ENCODE results near the gene TMEM79. TPM values are rescaled to one million over a fixed set of nuclear protein-coding genes. Genes with fewer than 3 reads are reported as not detected.

Gene TMEM79
- total and polyA plus RNA-seq, 3 donors from 2014 or later, result 4.6 to 5.3 (median 5.3) TPM

DNA sequence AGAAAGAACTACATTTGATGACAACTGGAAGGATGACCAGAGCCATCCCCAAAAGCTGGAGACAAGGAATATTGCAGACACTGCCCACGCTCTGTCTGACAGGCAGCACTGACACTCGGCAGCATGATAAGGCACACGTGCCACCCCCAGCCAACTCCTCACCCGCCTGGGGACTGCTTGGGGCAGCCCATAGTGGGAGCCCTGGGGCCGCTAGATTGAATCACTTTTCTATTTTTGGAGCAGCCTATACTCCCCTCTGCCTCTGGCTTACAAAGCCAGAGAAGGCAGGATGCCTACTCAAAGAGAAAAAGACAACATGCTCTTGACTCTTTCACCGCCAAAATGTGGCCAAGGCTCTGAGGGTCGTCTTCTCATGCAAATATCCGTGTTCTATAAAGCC lies 2.8 kb upstream of the TMEM79 start:
- Histone ChIP-seq H3K4me3 (peak overlapping the region in 1 of 2 donors; percentile 88), H3K4me1 (peaks cover 20% of the 10 kb centered on the region), H3K27me3 (no peaks in the 10 kb centered on the region), H3K9me3 (no peaks in the 10 kb centered on the region), H3K27ac (no peak overlapping the region), H3K36me3 (ENCODE audit: low read depth, missing control alignments) (no peaks in the 10 kb centered on the region)
- intact Hi-C loops (cut with DNase I; ENCODE audit: low total_unique reads), result no loop called here
- TF ChIP-seq, protein P1, sequence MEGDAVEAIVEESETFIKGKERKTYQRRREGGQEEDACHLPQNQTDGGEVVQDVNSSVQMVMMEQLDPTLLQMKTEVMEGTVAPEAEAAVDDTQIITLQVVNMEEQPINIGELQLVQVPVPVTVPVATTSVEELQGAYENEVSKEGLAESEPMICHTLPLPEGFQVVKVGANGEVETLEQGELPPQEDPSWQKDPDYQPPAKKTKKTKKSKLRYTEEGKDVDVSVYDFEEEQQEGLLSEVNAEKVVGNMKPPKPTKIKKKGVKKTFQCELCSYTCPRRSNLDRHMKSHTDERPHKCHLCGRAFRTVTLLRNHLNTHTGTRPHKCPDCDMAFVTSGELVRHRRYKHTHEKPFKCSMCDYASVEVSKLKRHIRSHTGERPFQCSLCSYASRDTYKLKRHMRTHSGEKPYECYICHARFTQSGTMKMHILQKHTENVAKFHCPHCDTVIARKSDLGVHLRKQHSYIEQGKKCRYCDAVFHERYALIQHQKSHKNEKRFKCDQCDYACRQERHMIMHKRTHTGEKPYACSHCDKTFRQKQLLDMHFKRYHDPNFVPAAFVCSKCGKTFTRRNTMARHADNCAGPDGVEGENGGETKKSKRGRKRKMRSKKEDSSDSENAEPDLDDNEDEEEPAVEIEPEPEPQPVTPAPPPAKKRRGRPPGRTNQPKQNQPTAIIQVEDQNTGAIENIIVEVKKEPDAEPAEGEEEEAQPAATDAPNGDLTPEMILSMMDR (IDR thresholded peaks at IDR 0.05), result no peak
- TF ChIP-seq POLR2A (IDR thresholded peaks at IDR 0.05), result no peak
- DNase-seq, result peak; percentile 73
- 11 to 14% methylated on average over 8 of the region's 8 CpGs for WGBS, 2 donors

DNA sequence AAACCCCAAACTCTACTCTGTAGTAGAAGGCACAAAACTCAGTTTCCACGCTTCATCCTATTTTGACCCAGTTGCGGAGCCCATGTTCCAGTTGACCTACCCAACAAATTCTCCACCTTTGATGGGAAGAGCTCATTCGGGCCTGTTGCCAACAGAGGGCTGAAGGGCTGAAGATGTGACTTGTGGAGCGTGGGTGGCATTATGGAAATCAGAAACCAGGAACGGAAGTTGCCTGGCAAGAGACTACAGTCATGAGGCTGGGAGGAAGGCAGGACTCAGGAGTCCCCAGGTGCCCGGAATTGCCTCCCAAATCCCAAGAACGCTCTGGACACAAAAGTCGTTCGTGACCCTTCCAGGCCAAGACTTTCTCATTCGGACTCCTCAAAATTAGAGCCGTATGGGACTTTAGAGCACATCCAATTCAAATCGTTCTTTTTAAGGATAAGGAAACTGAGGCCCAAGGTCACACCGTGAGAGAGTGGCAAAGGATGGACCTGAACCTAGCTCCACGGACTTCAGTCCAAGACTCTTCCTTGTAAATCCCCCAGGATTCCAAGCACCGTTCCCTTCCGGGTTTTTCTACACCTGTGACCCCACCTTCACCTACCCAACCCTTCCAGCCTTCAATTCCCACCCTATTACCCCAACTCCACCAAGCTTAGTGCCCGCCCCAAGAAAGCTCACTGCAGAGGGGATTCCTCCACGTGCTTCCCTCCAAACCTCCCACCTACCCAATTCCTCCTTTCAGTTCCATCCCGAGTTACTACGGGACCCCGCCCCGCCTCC lies 2.2 kb upstream of the TMEM79 start:
- Histone ChIP-seq H3K27ac (peak overlapping the region; percentile 86 to 91), H3K27me3 (no peaks in the 10 kb centered on the region), H3K9me3 (no peaks in the 10 kb centered on the region), H3K4me3 (peak overlapping the region; percentile 88 to 93), H3K36me3 (ENCODE audit: low read depth, missing control alignments) (no peaks in the 10 kb centered on the region), H3K4me1 (peaks cover 20% of the 10 kb centered on the region)
- WGBS, 2 donors, result 4 to 5% methylated on average over 22 of the region's 22 CpGs
- peak; percentile 33 for DNase-seq
- no peak for TF ChIP-seq POLR2A (IDR thresholded peaks at IDR 0.05)
- TF ChIP-seq, protein P1 (IDR thresholded peaks at IDR 0.05), result no peak
- intact Hi-C loops (cut with DNase I; ENCODE audit: low total_unique reads), result no loop called here

DNA sequence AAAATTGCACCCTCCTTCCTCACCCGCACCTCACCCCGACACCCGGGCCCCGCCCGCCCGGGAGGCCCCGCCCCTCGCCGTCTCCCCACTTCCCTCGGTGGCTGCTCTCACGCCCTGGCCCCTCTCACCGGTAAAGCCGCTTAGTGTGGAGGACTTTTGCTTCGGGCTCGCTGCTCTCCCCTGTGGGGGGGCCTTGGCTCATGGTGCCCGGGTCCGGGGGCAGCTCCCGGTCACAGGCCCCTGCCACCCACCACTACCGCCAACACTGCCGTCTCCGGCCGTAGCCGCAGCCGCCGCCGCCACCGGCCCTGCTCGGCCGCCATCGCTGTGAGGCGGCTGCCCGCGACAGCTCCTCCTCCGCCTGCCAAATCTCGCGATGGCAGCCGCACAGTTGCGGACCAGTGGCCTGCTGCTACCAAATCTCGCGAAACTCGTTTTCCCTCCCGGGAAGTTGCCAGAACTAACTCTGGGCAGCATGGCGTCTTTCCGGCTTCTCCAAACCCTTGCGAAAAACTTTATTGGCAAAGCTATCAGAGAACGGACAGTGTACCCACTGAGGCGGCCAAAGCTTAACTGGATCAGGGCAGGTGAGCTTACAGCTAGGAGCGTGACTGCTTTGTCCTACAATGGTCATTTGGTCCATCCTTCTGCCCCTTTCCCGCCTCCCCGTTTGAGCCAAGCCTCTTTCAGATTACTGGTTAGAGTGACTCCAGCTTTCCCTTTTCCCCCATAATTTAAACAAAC lies 1.5 kb upstream of the TMEM79 start, which contains the start of gene SMG5:
TSS of gene SMG5 (minus strand) at position 347 of the 744 bp plus-strand sequence. CDS start at position 202, 145 bp downstream.
- H3K27ac ChIP-seq, result peak within 1 kb of the TSS; percentile 86 to 91
- no peaks in the 10 kb centered on the region for H3K36me3 ChIP-seq (ENCODE audit: low read depth, missing control alignments)
- DNase-seq, result peak; percentile 98
- WGBS, 2 donors, result 1 to 3% methylated on average over 18 to 50 of the region's 50 CpGs
- intact Hi-C loops (cut with DNase I; ENCODE audit: low total_unique reads), result no loop called here
- peak within 1 kb of the TSS; percentile 88 to 93 for H3K4me3 ChIP-seq
- no peak for TF ChIP-seq POLR2A (IDR thresholded peaks at IDR 0.05)
- TF ChIP-seq, protein P1 (IDR thresholded peaks at IDR 0.05), result no peak
- H3K27me3 ChIP-seq, result no peaks in the 10 kb centered on the region
- peaks cover 20% of the 10 kb centered on the region for H3K4me1 ChIP-seq
- no peaks in the 10 kb centered on the region for H3K9me3 ChIP-seq

DNA sequence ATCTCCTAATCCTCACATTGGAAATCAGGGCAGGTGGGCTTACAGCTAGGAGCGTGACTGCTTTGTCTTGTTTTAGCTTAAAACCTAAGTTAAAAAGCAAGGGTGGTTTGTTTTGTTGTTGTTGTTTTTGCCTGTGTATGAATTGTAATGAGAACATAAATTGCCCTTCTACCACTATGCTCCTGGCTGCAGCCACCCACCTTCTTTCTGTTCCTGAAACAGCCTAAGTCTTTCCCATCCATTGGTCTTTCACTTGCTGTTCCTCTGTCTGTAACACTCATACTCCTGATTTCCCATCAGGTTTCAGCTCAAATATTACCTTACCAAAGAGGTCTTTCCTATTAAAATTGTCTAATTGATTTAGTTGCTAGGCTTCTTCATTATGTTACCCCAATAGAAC lies 604 bp upstream of the TMEM79 start:
- H3K36me3 ChIP-seq (ENCODE audit: low read depth, missing control alignments), result no peaks in the 10 kb centered on the region
- H3K4me1 ChIP-seq, result peaks cover 20% of the 10 kb centered on the region
- no peaks in the 10 kb centered on the region for H3K27me3 ChIP-seq
- intact Hi-C loops (cut with DNase I; ENCODE audit: low total_unique reads), result no loop called here
- no peak for TF ChIP-seq POLR2A (IDR thresholded peaks at IDR 0.05)
- TF ChIP-seq, protein P1 (IDR thresholded peaks at IDR 0.05), result no peak
- no peak overlapping the region for H3K27ac ChIP-seq
- peak overlapping the region; percentile 88 to 93 for H3K4me3 ChIP-seq
- DNase-seq, result no peak
- 79 to 86% methylated on average over 1 of the region's 1 CpG for WGBS, 2 donors
- no peaks in the 10 kb centered on the region for H3K9me3 ChIP-seq

All from testis (tissue), 3 donors.